Esophagus squamous epithelium (tissue), 4 donors: ENCODE results near the gene LARGE1.

Experiments
- POLR2A ChIP-seq, 4 donors: fragments of 450-650 bp; IDR thresholded peaks; one replicate each; pipeline ENCODE4 v1.6.1; 2017; ENCODE audit warnings: antibody characterized with exemption in 4 of 4, mild to moderate bottlenecking in 4 of 4, moderate library complexity in 3 of 4
- TF ChIP-seq, protein P1 (sequence below), 6 experiments: fragments of 450-650 bp in 4 of 6; fragments of 200-600 bp in 2 of 6; sonication (generic) in 2 of 6; IDR thresholded peaks; one replicate each; pipeline ENCODE4 v1.5.1; 2016 to 2019; ENCODE audit warnings: antibody characterized with exemption in 6 of 6, mild to moderate bottlenecking in 4 of 6, moderate library complexity in 4 of 6

DNA sequence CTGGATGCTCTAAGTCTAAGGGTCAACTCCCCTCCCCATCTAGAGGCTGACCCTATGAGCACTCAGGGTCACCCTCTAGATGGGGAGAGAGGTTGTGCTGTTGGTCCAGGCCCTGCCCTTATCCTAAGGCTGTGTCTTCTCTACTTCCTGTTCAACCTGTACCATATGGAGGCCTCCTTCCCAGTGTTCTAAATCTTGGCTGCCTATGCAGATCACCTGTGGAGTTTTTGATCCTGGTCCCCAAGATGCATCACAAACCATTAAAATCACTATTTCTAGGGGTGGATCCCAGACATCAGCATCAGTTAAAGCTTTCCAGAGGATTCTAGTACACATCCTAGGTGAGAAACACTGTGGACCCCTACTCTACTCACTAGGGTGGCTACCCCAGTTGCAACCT lies 26.2 kb downstream of the LARGE1 start:
- TF ChIP-seq, protein P1, sequence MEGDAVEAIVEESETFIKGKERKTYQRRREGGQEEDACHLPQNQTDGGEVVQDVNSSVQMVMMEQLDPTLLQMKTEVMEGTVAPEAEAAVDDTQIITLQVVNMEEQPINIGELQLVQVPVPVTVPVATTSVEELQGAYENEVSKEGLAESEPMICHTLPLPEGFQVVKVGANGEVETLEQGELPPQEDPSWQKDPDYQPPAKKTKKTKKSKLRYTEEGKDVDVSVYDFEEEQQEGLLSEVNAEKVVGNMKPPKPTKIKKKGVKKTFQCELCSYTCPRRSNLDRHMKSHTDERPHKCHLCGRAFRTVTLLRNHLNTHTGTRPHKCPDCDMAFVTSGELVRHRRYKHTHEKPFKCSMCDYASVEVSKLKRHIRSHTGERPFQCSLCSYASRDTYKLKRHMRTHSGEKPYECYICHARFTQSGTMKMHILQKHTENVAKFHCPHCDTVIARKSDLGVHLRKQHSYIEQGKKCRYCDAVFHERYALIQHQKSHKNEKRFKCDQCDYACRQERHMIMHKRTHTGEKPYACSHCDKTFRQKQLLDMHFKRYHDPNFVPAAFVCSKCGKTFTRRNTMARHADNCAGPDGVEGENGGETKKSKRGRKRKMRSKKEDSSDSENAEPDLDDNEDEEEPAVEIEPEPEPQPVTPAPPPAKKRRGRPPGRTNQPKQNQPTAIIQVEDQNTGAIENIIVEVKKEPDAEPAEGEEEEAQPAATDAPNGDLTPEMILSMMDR (IDR thresholded peaks at IDR 0.05) = no peak
- TF ChIP-seq POLR2A (IDR thresholded peaks at IDR 0.05) = no peak
